HG02623 (cell line): Measurements from ENCODE around the gene LRGUK.
"Not testable (repeated sequence)": the region's sequence is repeated elsewhere in the genome, so short reads cannot be mapped to it uniquely, and the experiment has no call there.

ENCODE experiments used
- ATAC-seq: cut with Tn5 transposase; IDR thresholded peaks from one replicate; pipeline ENCODE4 v1.9.1; 2021; ENCODE audit warnings: moderate library complexity; ENCODE audit not compliant: unreplicated experiment

The LRGUK gene

GRCh38 chr7:134220236-134220635 is 93.1 kb downstream of the LRGUK start:
- no peak for ATAC-seq

- ATAC-seq = not testable (repeated sequence)
Observed at GRCh38 chr7:134231296-134231695, 104.2 kb downstream of the LRGUK start.

GRCh38 chr7:134234216-134234615 is 107.1 kb downstream of the LRGUK start:
- ATAC-seq = no peak

DNA sequence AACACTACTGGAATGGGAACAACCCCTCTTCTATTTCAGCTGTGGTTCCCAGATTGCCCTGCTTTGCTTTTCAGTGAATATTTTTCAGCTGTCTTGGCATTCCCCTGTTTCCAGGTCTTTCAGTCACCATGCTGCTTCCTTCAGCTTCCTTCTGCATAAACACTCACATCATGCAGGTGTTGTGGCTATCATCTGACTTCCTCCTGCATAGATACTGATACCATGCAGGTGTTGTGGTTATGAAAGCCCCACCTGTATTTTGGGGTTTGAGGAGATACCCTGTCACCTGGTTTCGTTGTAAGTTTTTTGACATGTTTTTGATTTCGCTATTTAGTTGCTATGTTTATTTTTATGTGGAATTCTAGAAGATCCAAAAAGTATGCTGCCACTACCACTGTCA is 118.1 kb downstream of the LRGUK start:
- peak; percentile 53 for ATAC-seq

- no peak for ATAC-seq
Observed at GRCh38 chr7:134246347-134246746, 119.2 kb downstream of the LRGUK start.

GRCh38 chr7:134246761-134247160 is 119.6 kb downstream of the LRGUK start:
- ATAC-seq = no peak

DNA sequence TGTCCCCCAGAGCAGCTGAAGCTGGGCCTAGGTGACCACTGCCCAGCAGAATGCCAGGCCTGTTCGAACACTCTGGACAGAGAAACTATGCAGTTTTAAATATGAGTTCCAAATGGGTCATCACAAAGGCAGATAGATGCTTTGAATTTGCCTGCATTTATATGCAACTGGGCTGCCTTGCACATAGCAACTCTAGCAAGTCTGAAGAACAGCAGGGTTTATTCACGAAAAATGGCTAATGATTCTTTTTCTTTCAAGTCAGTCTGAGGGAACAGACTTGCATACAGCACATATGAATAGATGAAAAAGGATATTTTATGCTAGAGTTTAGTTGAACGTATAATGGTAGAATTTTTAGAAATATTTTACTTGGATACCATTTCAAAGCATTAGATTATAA is 121.1 kb downstream of the LRGUK start:
- no peak for ATAC-seq

DNA sequence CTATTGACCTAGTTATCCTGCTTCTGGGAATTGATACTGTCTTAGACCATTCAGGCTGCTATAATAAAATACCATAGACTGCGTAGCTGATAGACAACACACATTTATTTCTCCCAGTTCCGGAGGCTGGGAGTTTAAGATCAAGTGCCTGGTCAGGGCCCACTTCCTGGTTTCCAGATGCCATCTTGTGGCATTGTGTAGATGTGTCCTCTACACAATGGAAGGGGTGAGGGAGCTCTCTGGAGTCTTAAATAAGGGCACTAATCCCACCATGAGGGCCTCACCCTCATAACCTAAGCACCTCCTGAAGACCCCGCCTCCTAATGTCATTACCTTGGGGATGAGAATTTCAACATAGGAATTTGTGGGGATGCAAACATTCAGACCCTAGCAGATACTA is 127.2 kb downstream of the LRGUK start:
- ATAC-seq = no peak

DNA sequence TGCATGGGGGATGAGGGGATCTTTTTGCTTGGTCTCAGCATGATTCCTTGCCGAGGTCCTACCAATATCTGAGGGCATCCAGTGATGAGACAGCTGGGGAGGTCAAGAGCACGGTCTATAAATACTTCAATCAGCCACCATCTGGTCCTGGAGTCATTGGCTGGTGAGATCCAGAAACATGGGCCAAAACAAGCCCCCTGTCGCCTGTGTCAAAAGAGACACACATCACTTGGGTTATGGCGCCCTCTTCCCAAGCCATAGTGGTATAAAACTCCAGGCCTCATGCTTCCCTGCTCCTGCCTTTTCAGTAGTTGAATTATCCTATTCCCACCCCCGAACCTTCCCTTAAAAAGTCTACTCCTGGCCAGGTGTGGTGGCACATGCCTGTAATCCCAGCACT is 128.7 kb downstream of the LRGUK start:
- no peak for ATAC-seq

DNA sequence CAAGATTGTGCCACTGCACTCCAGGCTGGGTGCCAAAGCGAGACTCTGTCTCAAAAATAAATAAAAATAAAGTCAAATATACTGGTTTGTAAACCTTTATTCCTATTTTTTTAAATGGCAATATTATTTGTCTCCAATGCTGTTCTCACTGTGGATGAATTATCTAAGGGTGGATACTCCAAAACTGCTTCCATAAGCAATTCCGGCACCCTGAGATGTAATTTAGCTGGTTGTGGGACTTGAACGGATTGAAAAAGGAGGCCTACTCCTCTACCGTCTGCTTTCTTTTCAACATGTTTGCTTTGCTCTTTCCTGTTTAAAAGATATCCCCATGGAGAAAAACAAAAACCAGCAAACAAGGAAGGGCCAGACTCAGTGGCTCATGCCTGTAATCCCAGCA is 135.2 kb downstream of the LRGUK start:
- ATAC-seq = no peak

- ATAC-seq = no peak
Observed at GRCh38 chr7:134276951-134277350, 149.8 kb downstream of the LRGUK start.

GRCh38 chr7:134278502-134279153 is 151.5 kb downstream of the LRGUK start:
- no peak for ATAC-seq

- ATAC-seq = no peak
Observed at GRCh38 chr7:134279336-134279735, 152.2 kb downstream of the LRGUK start.

GRCh38 chr7:134279898-134280297 is 152.8 kb downstream of the LRGUK start:
- ATAC-seq = no peak

DNA sequence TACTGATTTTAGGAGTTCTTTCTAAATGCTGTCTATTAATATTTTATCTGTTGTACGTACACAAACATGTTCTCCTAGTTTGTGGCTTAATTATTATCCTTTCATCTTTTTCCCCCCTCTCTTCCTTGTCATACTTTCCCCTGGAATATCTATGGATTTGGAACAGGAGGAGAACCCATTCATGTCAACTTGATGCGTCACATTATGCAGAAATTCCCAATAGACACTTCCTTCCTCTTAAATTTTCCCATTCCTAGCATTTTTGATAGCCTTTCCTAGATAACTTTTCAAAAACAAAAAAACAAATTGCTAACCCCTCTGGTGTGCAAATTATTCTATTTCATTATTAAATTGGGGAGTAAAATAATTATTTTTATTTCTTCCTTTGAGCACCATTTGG is 153.4 kb downstream of the LRGUK start:
- no peak for ATAC-seq

- no peak for ATAC-seq
Observed at GRCh38 chr7:134284011-134284410, 156.9 kb downstream of the LRGUK start.

DNA sequence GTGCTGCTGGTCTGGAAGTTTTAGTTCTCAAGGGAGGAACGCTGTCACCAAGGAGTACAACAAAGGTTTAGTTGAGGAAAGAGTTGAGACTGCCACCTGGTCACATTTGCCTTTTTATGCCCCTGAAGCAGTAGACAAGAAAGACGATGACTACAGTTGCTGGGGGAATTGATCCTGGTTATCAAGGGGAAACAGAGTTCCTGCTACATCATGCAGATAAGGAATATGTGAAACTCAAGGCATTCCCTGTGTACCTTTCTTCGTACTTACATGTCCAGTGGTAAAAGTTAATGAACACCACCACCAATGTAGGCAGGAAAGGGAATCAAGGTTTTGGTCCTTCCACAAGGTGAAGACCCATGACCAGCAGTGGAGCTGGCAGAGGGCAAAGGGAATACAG is 157.8 kb downstream of the LRGUK start:
- ATAC-seq = no peak

- no peak for ATAC-seq
Observed at GRCh38 chr7:134287916-134288659, 160.9 kb downstream of the LRGUK start.

GRCh38 chr7:134289423-134289822 is 162.3 kb downstream of the LRGUK start:
- ATAC-seq = no peak

GRCh38 chr7:134289841-134290240 is 162.7 kb downstream of the LRGUK start:
- no peak for ATAC-seq

DNA sequence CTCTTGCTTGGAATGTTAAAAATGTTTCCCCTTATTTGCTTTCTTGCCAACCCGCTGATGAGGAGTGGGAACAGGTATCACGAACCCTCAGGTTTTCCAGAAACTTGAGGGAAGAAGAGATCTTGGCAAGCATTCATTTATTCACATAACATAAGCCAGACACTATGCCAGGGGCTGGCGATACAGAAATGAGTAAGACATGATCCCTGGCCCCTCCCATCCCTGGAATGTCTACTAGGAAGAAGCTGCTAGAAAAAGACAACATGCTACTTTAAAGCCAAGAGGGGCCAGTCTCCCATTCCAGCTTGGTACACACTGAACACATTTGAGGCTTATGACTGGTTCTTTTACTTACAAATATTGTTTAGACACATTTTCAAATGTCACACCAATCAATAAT is 163.1 kb downstream of the LRGUK start:
- no peak for ATAC-seq

- ATAC-seq = peak; percentile 100
Observed at GRCh38 chr7:134293002-134293740, 166.0 kb downstream of the LRGUK start.
